ENCODE results near the gene GJA4. TPM values are rescaled to one million over a fixed set of nuclear protein-coding genes. Genes with fewer than 3 reads are reported as not detected.
A peak's percentile ranks its signal among the peaks of the same experiment; 100 is the strongest.

Gene GJA4
- total RNA-seq, 1 experiment from 2014 or later, result 1.4 TPM

- no peak for TF ChIP-seq CTCF (conservative IDR thresholded peaks at IDR 0.05)
- H3K4me2 ChIP-seq (ENCODE audit: insufficient read depth, insufficient read length, low read length), result peak within 1 kb of the TSS; percentile 50
- no peak within 1 kb of the TSS for H2BK20ac ChIP-seq (ENCODE audit: low read depth, low read length, poor library complexity, severe bottlenecking)
- no peak within 1 kb of the TSS for H2BK15ac ChIP-seq (ENCODE audit: low read depth, low read length)
- no peak within 1 kb of the TSS for H4K5ac ChIP-seq (ENCODE audit: insufficient read length, low read depth, low read length)
- no peak within 1 kb of the TSS for H3K56ac ChIP-seq (ENCODE audit: insufficient read length, low read depth, low read length)
- no CpG with 5 or more reads among the region's 62 CpGs for WGBS (ENCODE audit: extremely low coverage, insufficient read length, low lambda C conversion rate)
- no peak within 1 kb of the TSS for H4K8ac ChIP-seq (replicated peaks; ENCODE audit: insufficient read length, low read depth, low read length)
- H2BK5ac ChIP-seq (ENCODE audit: insufficient read length, low read length), result no peak within 1 kb of the TSS
- no peak within 1 kb of the TSS for H3T11ph ChIP-seq (ENCODE audit: low read length)
- no peaks in the 10 kb centered on the region for H3K79me2 ChIP-seq (ENCODE audit: insufficient read depth, low read length)
- H4K91ac ChIP-seq (ENCODE audit: insufficient read length, low read depth, low read length), result no peak within 1 kb of the TSS
- H2BK120ac ChIP-seq (ENCODE audit: low read depth, low read length, poor library complexity, severe bottlenecking), result no peak within 1 kb of the TSS
- no peaks in the 10 kb centered on the region for H3K4me1 ChIP-seq (ENCODE audit: insufficient read depth, low read length)
- no peak within 1 kb of the TSS for H2BK12ac ChIP-seq (ENCODE audit: insufficient read length, low read depth, low read length)
- Mint-ChIP-seq H3K4me1 (peaks cover 7 to 9% of the 10 kb centered on the region in 2 experiments), H3K9me3 (no peaks in the 10 kb centered on the region), H3K27ac (peak within 1 kb of the TSS in 1 of 3 experiments; percentile 22; a peak in 1 of 7 replicates), H3K27me3 (ENCODE audit: low read depth) (peaks cover 44% of the 10 kb centered on the region), H3K36me3 (ENCODE audit: insufficient read depth in 1 of 3, low read depth in 3 of 3) (no peaks in the 10 kb centered on the region), H3K4me3 (peak within 1 kb of the TSS; percentile 62 to 77)
- no peak within 1 kb of the TSS for H3K4ac ChIP-seq (ENCODE audit: low read depth, low read length)
- no peak within 1 kb of the TSS for H3K18ac ChIP-seq (ENCODE audit: insufficient read length, low read depth, low read length)
- no peak within 1 kb of the TSS for H2AFZ ChIP-seq (ENCODE audit: low read length)
- H3K23ac ChIP-seq (ENCODE audit: insufficient read length, low read depth, low read length), result no peak within 1 kb of the TSS
- H3K9ac ChIP-seq (ENCODE audit: extremely low read depth, insufficient read length, low read length), result peak within 1 kb of the TSS; percentile 39
- DNase-seq, result peak; percentile 71
- H3K79me1 ChIP-seq (ENCODE audit: insufficient read depth, low read depth, low read length, poor library complexity, severe bottlenecking), result no peaks in the 10 kb centered on the region
- H3K27ac ChIP-seq (ENCODE audit: insufficient read length, low read depth, low read length), result no peak within 1 kb of the TSS
- H3K9me3 ChIP-seq (ENCODE audit: control insufficient read depth, low read depth, low read length), result no peaks in the 10 kb centered on the region
- H4K20me1 ChIP-seq (ENCODE audit: control insufficient read depth, insufficient read depth, insufficient read length), result no peaks in the 10 kb centered on the region
- H3K27me3 ChIP-seq (ENCODE audit: insufficient read depth, low read length), result peaks cover 4% of the 10 kb centered on the region; the same call in 1 of the 2 replicates
- H3K23me2 ChIP-seq (ENCODE audit: insufficient read length, low read depth, low read length, poor library complexity, severe bottlenecking), result peaks cover 13% of the 10 kb centered on the region
- no peak within 1 kb of the TSS; the same call in none of the 2 replicates for H3K14ac ChIP-seq (ENCODE audit: insufficient read depth, low read length)
- no peak within 1 kb of the TSS for H2AK5ac ChIP-seq (ENCODE audit: insufficient read length, low read length)
Observed at GRCh38 chr1:34781071-34781843, 11.5 kb upstream of the GJA4 start, which contains the start of gene GJB3. Gene GJB3 (plus strand): TSS chr1:34781214. CDS start chr1:34784763, 3,549 bp downstream.
